Omental fat pad (tissue), 4 donors: ENCODE measurements around the gene CASZ1. TPM values are rescaled to one million over a fixed set of nuclear protein-coding genes. Genes with fewer than 3 reads are reported as not detected.

Experiments
- ATAC-seq: fragments of 150-250 bp; one replicate; pipeline ENCODE4 v1.9.1; 2016; ENCODE audit warnings: mild to moderate bottlenecking, moderate library complexity; ENCODE audit not compliant: low FRiP score
- DNase-seq: peaks from one replicate; pipeline ENCODE4 v3.0.0-alpha.2; 2019; ENCODE audit warnings: low spot score
- total RNA-seq, 4 donors: library from RNA; depleted of rRNA; stranded (reverse); fragments of >200 nt; gene quantifications; one replicate each; pipeline ENCODE4 v1.1.0, GENCODE V29; 2016
- TF ChIP-seq, protein P1 (sequence below), 3 donors: fragments of 450-650 bp; IDR thresholded peaks; one replicate each; pipeline ENCODE4 v1.5.1; 2016 to 2017; ENCODE audit warnings: antibody characterized with exemption in 3 of 3, mild to moderate bottlenecking in 3 of 3, moderate library complexity in 2 of 3

Gene CASZ1
- total RNA-seq, 4 donors from 2014 or later, result 2.5 to 7.9 (median 6.0) TPM

DNA sequence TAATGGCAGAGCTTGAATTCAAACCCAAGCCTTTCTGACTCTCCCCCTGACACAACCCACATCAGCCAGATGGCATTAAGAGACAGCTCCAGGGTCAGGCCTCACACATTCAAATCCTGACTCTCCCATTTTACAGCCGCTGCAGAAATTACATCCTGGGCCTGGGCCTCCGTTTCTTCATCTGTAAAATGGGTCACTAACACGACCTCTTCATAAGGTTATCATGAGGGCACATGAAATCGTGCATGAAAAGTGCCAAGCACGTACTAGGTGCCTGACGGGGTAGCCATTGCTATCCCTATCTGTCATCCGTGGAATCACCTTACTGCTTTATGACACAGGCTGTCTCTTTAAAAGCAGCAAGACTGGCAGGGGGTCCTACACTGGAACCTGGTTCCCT is 19.8 kb upstream of the CASZ1 start:
- DNase-seq (no peak), ATAC-seq (no peak)
- TF ChIP-seq, protein P1, sequence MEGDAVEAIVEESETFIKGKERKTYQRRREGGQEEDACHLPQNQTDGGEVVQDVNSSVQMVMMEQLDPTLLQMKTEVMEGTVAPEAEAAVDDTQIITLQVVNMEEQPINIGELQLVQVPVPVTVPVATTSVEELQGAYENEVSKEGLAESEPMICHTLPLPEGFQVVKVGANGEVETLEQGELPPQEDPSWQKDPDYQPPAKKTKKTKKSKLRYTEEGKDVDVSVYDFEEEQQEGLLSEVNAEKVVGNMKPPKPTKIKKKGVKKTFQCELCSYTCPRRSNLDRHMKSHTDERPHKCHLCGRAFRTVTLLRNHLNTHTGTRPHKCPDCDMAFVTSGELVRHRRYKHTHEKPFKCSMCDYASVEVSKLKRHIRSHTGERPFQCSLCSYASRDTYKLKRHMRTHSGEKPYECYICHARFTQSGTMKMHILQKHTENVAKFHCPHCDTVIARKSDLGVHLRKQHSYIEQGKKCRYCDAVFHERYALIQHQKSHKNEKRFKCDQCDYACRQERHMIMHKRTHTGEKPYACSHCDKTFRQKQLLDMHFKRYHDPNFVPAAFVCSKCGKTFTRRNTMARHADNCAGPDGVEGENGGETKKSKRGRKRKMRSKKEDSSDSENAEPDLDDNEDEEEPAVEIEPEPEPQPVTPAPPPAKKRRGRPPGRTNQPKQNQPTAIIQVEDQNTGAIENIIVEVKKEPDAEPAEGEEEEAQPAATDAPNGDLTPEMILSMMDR (IDR thresholded peaks at IDR 0.05), result no peak

DNA sequence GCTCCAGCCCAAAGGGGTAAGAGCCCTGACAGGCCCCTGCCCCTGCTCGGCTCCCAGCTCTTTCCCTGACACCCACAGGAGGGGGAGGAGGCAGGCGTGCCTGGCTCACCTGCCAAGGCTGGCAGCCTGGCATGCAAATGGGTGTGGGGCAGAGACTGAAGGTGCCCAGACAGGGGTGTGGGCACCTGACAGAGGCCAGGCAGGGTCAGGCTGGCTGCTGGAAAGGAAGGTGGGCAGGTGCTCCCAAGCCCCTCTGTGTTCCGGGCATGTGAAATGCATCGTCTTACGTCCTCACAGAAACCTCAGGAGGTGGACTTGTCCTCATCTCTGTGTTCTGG is 19.4 kb upstream of the CASZ1 start:
- TF ChIP-seq, protein P1 (IDR thresholded peaks at IDR 0.05), result no peak
- no peak for ATAC-seq

DNA sequence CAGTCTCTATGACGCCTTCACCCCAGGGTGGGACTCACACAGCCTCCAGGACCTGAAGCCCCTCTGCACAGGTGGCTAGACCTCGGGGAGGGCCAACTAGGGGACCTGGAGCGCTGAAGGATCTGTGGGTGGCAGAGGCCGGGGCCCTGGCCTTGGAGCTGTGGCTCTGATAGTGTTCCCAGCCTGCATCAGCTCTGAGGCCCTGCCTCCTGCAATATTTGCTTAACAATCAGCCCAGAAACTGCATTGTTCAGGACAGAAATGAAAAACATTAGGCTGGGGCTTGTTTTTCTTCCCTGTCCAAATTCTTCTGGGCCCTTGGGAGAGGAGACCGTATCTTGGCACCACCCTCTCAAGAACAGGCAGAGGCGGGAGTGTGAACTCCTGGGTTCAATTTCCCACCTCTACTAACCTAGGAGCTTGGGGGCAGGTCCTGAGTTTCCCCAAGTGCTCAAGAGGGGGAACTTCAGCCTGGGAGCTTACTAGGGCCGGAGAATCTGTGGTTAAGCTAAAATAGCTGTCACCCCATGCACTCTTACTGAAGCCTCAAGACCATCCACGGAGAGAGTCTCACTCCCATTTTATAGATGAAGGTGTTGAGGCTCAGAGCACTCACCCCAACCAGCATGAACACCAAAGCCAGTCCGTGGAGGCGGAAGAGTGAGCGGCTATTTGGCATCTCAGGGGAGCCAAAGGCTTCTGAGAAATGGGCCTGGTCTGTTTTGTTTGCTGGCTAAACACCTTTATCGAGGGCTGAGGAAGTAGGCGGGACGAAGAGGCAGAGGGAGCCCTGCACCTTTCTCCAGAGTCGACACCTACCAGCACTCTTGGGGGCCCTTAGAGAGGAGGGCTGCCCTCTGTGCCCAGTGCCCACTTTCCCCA is 18.8 kb upstream of the CASZ1 start:
- TF ChIP-seq, protein P1 (IDR thresholded peaks at IDR 0.05), result no peak
- no peak for ATAC-seq
- no peak for DNase-seq

More for the DNA sequence above, 19.4 kb upstream of the CASZ1 start:
- DNase-seq, result no peak

DNA sequence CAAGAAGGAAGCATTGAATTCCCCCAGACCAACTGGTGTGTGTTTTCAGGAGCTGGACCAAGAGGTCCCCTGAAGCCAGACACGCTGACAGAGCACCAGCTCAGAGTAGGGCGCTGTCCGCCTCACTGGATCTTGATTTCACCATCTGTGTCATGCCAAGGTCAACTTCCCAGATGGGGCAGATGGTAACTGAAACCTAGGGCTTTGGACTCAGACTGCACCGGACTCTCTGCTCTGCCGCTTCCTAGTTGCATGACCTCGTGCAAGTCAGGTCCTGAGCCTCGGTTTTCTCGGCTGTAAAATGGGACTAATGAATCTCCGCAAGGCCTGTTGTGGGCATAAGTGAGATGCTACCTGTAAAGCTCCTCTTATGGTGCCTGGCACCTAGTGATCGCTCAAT is 17.9 kb upstream of the CASZ1 start:
- TF ChIP-seq, protein P1 (IDR thresholded peaks at IDR 0.05), result no peak
- DNase-seq, result no peak
- ATAC-seq, result no peak

DNA sequence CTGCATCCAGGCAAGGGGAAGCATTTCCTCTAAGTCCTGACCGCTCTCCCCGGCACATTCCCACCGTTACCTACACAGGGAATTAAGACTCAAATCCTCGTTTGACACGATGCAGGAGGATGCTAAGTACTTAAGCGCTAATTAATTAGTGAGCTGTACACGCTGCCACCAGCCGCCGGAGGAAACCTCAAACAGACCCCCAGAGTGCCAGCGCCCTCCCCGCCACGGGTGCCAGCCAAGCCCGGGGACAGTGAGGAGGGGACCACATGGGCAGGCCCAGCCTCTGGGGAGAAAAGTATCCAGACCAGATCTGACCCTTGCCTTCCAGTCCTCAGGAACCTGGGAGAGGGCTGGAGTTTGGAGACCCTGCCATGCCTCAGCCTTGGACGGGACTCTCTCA is 17.4 kb upstream of the CASZ1 start:
- ATAC-seq (no peak), DNase-seq (no peak)
- TF ChIP-seq, protein P1 (IDR thresholded peaks at IDR 0.05), result no peak

DNA sequence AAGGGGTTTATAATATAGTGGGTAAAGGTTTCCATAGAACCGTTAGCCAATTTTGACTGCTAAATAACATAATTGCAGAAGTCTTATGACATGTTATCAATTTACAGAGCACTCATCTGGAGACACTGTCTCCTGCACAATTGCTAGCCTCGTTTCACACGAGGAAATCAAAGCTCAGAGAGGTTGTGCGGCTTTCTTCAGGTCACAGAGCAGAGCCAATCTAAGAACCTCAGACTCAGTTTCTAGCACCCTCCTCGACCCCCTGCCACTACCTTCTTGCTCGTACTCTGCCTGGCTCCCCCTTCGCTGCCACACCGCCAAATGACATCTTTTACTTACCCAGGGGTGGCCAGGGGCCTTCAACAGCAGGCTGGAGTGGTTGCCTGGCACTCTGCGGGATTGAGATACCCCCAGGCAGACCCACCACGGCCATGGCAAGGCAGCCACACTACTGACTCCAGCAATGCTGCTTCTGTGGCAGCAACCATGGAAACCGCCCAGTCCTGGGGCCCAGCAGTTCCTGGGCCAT is 16.0 kb upstream of the CASZ1 start:
- TF ChIP-seq, protein P1 (IDR thresholded peaks at IDR 0.05), result no peak
- ATAC-seq, result no peak
- no peak for DNase-seq

DNA sequence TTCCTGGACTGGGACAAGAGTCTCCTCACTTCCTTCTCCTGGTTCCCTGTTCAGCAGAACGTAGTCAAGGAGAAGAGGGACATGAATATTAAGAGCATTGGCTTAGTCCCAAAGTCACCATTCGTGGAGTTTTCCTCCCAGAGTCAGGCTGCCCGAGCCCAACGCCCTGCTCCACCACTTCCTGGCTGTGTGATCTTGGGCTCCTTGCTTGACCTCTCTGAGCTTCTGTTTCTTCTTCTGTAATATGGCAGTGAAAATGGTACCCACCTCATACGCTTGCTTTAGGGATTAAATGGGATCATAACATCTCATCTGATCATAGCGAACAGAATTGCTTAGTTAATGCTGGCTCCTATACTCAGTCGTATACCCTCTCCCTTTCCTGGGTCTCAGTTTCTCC is 12.0 kb upstream of the CASZ1 start:
- TF ChIP-seq, protein P1 (IDR thresholded peaks at IDR 0.05), result no peak
- DNase-seq (no peak), ATAC-seq (no peak)
